ENCODE results near the gene CALHM6. TPM values are rescaled to one million over a fixed set of nuclear protein-coding genes. Genes with fewer than 3 reads are reported as not detected.

The CALHM6 gene
- total RNA-seq, 1 donor from 2014 or later = 3.6 TPM

- peaks cover 5% of the 10 kb centered on the region for H3K4me1 Mint-ChIP-seq (ENCODE audit: low read depth)
- peaks cover 4% of the 10 kb centered on the region for H3K9me3 Mint-ChIP-seq (ENCODE audit: low read depth)
- no peaks in the 10 kb centered on the region for H3K36me3 Mint-ChIP-seq (ENCODE audit: low read depth)
- H3K4me3 Mint-ChIP-seq (ENCODE audit: unreplicated experiment) = no peak overlapping the region
- no peak overlapping the region for H3K27ac Mint-ChIP-seq (ENCODE audit: unreplicated experiment)
- no peak for DNase-seq (ENCODE audit: low spot score)
- TF ChIP-seq CTCF (IDR thresholded peaks at IDR 0.05) = no peak
- no peaks in the 10 kb centered on the region for H3K27me3 Mint-ChIP-seq (ENCODE audit: low read depth)
These were observed 10.4 kb downstream of the CALHM6 start for GRCh38 chr6:116471531-116471930.

DNA sequence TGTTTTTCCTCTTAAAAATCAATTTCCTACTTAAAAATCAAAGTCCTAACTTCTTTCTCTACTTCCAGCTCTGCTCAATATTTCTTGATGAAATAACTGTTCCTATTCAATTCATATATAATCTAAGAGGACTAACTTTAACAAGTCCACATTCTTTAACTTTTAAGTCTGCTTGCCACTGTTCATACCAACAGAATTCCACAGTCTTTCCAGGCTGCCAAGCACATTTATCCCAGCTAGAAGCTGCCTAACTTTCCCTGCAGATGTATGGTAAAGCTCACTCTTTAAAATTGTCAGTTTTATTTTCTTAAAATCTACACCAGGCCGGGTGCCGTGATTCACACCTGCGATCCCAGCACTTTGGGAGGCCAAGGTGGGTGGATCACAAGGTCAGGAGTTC, 11.5 kb downstream of the CALHM6 start:
- TF ChIP-seq CTCF (IDR thresholded peaks at IDR 0.05) = no peak
- H3K27ac Mint-ChIP-seq (ENCODE audit: unreplicated experiment) = no peak overlapping the region
- no peaks in the 10 kb centered on the region for H3K36me3 Mint-ChIP-seq (ENCODE audit: low read depth)
- H3K4me3 Mint-ChIP-seq (ENCODE audit: unreplicated experiment) = no peak overlapping the region
- H3K9me3 Mint-ChIP-seq (ENCODE audit: low read depth) = peaks cover 4% of the 10 kb centered on the region
- peaks cover 5% of the 10 kb centered on the region for H3K4me1 Mint-ChIP-seq (ENCODE audit: low read depth)
- H3K27me3 Mint-ChIP-seq (ENCODE audit: low read depth) = no peaks in the 10 kb centered on the region
- no peak for DNase-seq (ENCODE audit: low spot score)

GRCh38 chr6:116475141-116475540, 14.0 kb downstream of the CALHM6 start:
- TF ChIP-seq CTCF (IDR thresholded peaks at IDR 0.05) = no peak
- no peaks in the 10 kb centered on the region for H3K27me3 Mint-ChIP-seq (ENCODE audit: low read depth)
- no peak overlapping the region for H3K27ac Mint-ChIP-seq (ENCODE audit: unreplicated experiment)
- H3K4me1 Mint-ChIP-seq (ENCODE audit: low read depth) = peaks cover 5% of the 10 kb centered on the region
- DNase-seq (ENCODE audit: low spot score) = no peak
- H3K9me3 Mint-ChIP-seq (ENCODE audit: low read depth) = no peaks in the 10 kb centered on the region
- H3K4me3 Mint-ChIP-seq (ENCODE audit: unreplicated experiment) = no peak overlapping the region
- H3K36me3 Mint-ChIP-seq (ENCODE audit: low read depth) = no peaks in the 10 kb centered on the region

DNA sequence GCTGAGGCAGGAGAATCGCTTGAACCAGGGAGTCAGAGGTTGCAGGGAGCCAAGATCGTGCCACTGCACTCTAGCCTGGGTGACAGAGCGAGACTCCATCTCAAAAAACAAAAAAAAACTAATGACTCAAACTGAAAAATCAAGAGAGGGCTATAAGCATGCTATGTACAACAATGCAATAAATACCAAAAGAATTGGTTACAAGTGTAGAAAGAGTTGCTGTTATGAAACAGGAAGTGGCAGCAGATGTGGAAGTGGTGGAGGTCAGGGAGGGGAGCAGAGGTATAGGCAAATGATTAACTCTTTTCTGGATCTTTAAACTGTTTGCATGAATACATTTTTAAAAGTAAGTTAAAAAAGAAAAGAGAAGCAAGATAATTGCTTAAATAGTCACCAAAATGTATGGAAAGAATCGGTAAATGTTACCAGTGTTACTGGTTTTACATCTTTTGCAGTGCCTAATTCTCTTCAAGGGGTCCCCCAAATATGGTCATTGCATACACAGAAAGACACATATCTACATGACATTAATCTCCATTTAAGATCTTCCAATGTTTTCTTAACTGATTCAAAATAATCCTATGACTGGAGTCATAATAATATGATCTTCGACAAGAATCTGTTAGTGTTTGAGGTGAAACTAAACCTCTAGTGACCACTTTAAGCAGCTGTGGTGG, 15.0 kb downstream of the CALHM6 start:
- no peaks in the 10 kb centered on the region for H3K27me3 Mint-ChIP-seq (ENCODE audit: low read depth)
- peaks cover 5% of the 10 kb centered on the region for H3K4me1 Mint-ChIP-seq (ENCODE audit: low read depth)
- no peak for TF ChIP-seq CTCF (IDR thresholded peaks at IDR 0.05)
- H3K36me3 Mint-ChIP-seq (ENCODE audit: low read depth) = no peaks in the 10 kb centered on the region
- DNase-seq (ENCODE audit: low spot score) = no peak
- H3K27ac Mint-ChIP-seq (ENCODE audit: unreplicated experiment) = no peak overlapping the region
- no peak overlapping the region for H3K4me3 Mint-ChIP-seq (ENCODE audit: unreplicated experiment)
- no peaks in the 10 kb centered on the region for H3K9me3 Mint-ChIP-seq (ENCODE audit: low read depth)

GRCh38 chr6:116482780-116483179, 21.6 kb downstream of the CALHM6 start:
- H3K4me3 Mint-ChIP-seq (ENCODE audit: unreplicated experiment) = no peak overlapping the region
- no peak overlapping the region for H3K27ac Mint-ChIP-seq (ENCODE audit: unreplicated experiment)
- no peaks in the 10 kb centered on the region for H3K27me3 Mint-ChIP-seq (ENCODE audit: low read depth)
- no peak for TF ChIP-seq CTCF (IDR thresholded peaks at IDR 0.05)
- no peak for DNase-seq (ENCODE audit: low spot score)
- no peaks in the 10 kb centered on the region for H3K9me3 Mint-ChIP-seq (ENCODE audit: low read depth)
- H3K36me3 Mint-ChIP-seq (ENCODE audit: low read depth) = no peaks in the 10 kb centered on the region
- H3K4me1 Mint-ChIP-seq (ENCODE audit: low read depth) = peaks cover 5% of the 10 kb centered on the region
